NCI-H128 (cell line): ENCODE data around the gene KIF16B.
"Not testable (repeated sequence)": the region's sequence is repeated elsewhere in the genome, so short reads cannot be mapped to it uniquely, and the experiment has no call there.

ENCODE experiments used
- DNase-seq: peaks from one replicate; lab custom pipeline; 2025; ENCODE audit not compliant: unreplicated experiment; lab: John Stamatoyannopoulos, UW

KIF16B gene

DNA sequence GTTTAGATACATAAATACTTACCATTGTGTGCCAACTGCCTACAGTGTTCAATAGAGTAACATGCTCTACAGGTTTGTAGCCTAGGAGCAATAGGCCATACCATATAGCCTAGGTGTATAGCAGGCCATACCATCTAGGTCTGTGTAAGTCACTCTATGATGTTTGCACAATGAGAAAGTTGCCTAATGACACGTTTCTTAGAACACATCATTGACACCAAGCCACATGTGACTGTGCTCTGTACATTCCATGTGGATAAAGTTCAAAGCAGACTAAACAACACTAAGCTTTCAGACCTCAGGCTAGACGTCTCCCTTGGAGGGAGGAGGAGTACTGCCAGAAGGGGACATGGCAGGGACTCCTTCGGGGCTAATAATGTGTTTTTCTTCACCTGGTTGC is 93.6 kb downstream of the KIF16B start:
- no peak for DNase-seq

DNA sequence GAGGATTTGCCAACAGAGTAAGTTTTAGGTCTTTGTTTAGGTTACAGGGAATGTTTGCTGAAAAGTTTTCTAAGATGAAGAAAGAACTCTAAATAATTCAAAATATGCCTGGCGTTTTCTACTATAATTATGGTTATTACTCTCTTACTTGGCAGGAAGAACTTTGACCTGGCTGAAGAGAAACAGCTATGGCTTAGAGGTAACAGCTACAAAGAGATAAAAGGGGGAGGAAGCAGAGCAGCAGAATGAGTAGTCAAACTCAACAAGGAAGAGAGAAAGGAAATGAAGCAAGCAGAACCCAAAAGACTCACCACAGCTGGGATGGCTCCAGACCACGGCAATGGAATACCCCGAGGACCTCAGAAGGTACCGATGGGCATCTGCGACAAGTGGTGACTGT is 95.6 kb downstream of the KIF16B start:
- no peak for DNase-seq

DNA sequence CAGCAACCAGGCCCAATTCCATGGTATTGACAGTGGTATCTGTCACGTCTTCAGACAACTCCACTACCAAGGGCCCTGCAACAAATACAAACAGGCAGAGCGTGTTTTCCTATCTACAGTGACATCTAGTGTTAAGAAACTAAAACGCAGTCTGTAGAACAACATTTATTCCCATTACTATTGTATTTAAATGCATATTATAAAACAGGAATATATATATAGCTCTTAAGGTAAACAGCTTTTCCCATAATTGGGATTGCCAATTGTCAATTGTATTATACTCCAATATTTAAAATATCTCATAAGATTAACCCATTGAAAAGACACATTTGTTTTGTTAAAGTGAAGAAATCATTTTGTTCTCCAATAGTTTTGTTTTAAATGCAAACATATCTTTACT is 97.2 kb downstream of the KIF16B start:
- DNase-seq = peak; percentile 20

DNA sequence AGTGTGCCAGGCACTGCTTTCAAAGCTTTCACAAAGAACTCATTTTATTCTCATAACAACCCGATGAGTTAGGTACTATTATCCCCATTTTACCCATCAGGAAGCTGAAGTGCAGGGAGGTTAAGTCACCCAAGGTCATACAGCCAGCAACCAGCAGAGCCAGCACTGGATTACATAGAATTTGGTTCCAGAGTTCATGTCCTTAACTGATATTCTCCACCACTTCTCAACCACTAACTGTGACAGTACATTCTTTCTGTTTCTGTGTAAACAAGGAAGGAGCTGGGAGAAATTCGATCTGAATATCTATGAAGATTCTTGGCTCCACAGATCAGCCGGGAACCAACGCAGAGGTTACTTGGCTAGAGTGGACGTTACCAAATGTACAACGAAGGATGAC is 98.0 kb downstream of the KIF16B start:
- no peak for DNase-seq

DNA sequence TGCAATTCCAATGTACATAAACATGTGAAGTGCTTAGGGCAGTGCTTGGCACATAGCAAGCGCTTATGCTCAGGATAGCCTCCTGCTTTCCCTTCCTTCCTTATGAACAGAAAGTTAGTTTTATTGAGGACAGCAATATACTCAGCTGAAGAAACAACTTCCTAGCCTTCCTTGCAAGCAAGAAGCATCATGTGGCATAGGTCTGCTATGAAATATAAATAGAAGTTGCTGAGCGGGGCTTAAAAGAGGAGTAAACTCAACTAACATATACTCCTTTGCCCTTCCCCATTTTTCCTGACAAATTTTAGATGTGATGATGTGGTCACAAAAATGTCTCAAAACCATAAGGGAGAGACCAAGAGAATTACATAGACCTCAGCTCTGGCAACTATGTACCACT is 98.9 kb downstream of the KIF16B start:
- no peak for DNase-seq

DNA sequence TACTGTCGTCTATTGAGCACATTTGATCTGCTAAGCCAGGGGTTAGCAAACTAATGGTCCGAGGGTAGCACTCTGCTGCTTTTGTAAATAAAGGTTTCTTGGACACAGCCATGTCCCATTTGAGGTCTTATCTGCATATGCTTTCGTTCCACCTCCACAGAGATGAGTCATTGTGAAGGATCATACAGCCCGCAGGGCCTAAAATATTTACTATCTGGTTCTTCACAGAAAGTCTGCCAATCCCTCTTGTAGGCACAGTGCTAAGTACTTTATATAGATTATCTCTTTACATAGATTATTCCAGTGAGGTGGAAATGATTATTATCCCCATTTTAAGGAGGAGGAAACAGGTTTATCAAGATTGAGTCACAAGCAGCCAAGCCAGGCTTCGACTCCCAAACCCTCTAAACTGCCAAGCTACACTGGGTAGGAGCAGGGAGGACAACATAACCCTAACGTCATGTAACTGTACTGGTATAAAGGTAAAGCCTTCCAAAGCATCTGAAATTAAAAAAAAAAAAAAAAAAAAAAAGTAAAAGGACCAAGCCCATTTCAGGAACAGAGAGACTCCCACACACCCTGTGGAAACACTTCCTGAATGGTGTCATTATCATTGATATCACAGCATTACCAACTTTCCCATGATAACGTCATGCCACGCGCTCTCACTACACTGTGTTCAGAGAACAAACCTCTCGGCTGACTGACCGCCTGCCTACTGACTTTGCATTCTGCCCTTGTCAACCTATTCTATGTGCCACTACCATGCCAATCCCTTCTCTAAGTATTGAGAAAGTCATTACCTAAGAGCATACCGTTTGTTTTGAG is 101.0 kb downstream of the KIF16B start:
- DNase-seq = no peak

DNA sequence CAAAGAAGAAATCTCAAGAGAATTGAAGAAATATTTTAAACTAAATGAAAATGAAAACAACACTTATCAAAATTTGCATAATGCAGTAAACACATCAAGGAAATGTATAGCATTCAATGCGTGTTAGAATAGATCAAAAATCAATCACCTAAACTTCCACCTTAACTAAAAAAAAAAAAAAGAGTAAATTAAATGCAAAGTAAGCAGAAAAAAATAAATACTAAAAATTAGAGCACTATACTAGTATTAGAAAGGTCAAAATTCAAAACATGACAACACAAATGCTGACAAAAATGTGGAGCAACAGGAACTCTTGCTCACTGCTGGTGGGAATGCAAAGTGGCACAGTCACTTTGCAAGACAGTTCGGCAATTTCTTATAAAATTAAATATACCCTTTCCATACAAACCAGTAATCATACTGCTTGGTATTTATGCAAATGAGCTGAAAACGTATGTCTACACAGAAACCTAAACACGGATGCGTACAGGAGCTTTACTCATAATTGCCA is 103.8 kb downstream of the KIF16B start:
- no peak for DNase-seq

DNA sequence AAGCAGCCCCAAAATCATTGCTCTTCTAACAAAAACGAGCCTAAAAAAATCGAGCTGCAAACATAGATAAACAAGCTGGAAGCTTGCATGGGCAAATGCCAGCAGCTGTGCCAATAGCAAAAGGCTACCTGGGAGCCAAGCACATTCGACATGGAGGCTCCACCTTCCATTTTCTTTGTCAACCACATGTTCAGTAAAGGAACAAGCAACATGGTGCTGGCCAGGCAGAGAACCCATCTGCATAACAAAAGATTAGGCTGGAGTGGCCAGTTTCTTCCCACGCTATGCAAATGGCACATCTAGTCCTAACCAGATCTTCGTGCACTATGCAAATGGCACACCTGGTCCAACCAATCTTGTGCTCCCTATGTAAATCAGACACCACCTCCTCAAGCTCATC is 110.5 kb downstream of the KIF16B start:
- DNase-seq = no peak

DNA sequence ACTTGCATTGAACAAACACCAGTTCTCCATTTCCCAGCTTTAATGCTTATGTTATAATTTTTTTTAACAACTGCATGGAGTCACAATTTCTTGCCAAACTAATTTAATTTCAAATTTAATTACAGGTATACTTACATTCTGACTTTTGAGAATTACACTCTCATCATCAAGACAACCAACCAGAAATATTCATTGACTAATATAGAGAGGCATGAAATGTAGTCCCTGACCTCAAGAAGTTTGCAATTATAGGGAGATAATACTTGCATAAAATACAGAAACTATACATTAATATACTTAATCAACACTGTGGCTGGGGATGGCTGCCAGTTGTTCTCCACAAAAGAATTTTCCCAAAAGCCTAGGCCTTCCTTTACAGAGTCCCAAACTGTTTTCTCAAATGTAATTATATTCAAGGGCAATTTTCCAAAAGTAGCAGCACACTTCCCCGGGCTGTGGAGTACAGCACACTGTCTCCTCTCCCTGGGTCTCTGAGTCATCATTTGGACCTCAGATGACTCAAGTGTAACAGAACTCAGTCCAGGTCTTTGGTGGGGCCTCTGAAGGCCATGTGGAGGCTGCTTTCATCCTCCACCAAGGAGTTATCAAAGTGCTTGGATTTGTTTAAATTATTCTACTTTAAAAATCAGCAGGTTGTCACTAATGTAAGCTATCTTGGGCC is 114.1 kb downstream of the KIF16B start:
- no peak for DNase-seq

DNA sequence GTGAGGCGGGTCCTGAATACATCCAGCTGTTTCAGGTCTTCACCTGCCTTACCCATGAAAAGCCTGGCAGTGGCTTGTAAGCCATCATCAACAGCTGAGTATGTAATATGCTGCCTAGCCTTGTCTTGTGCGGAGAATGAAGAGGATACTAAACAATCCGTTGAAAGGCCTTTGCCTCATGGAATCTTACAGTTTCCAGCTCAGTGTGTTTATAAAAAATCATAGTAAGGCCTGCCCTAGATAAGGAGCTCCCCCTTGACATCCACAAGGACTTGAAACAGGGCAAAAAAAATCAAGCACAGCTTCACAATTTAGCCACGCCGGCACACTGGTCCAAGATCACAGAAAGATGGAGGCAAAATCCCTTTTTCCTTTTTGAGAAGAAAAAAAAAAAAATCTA is 115.7 kb downstream of the KIF16B start:
- no peak for DNase-seq

DNA sequence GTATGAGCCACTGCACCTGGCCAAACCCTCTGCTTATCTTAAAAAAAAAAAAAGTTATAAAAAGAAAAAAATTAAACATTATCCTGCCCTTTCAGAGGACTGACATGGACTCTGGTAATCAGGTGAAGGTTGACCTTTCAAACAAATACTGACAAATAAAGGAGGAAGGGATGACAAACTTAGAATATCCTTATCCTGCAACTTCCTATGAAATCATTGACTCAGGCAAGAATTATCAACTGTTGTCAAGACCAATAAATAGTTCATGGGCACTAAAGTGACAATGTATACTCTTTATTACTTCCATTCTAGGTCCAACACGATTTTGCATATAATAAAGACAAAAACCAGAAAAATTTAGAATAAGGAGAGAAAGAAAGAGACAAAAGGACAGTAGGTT is 117.9 kb downstream of the KIF16B start:
- no peak for DNase-seq

DNA sequence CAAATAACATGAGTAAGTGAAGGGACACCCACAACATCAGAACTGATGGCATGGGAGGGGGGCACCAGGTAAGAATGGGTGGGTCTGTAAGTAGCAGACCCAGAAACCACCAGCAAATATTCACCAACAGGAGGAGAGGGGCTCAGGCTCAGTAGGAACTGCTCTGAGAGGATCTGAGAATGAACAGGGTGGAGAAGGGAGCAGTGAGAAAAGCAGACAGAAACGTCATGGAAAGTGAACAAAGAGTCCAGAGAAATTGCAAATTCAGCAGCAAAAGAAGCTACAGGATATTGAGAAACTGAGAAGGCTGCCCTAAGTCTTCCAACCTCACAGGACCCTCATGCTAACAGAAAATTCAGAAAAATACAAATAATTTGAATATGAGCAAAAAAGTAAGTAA is 121.3 kb downstream of the KIF16B start:
- DNase-seq = no peak

DNA sequence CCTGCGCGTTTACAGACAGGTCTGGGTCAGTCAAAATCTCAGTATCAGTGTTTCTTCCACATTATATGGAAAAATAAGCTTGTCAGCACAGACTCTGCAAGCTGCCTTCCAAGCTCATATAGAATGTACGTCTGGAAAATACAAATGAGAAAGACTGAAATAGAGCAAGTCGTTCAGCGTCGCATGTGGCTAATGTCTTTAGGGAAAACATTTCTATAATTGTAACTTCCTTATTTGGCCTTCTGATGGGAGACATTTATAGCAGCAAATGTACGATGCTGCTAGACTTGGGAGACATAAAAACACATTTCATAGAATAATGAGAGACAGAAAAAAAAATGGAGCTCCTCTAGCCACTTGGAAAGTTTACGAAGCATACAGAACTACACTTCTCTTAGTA is 122.2 kb downstream of the KIF16B start:
- no peak for DNase-seq

DNA sequence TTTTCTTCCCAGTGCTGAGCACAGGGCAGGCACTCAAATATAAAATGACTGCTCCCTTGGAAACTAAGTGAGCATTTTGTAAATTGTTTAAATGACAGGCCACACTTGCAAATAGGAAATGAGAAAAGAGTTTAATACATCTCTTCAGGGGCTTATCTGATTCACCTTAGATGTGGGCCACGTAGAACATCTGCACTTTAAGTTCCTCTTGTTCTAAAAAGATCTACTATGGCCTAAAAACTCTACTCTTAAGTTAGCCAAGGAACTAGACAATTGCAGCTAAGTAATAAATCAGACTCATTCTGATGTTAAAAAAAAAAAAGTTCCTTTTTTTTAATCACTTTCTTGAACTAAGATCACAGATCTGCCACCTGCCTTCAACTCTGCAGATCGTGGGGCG is 126.3 kb downstream of the KIF16B start:
- DNase-seq = no peak

DNA sequence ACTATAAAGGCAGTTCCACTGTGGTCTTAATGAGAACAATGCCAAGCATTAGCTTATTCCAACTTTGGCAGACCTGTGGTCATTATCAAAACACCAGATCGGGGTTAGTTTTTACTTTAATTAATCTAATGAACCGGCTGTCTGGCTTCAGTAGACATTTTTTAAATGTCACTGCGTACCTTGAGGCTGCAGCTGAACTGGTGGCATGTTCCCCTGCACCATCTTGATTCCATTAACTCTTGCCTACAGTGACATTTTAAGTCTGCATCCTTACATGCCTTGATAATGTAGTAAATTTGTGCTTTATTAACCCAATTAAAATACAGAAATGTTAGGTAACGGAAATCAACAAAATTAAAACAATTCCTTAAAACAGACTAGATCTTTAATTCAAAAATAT is 127.0 kb downstream of the KIF16B start:
- DNase-seq = no peak

DNA sequence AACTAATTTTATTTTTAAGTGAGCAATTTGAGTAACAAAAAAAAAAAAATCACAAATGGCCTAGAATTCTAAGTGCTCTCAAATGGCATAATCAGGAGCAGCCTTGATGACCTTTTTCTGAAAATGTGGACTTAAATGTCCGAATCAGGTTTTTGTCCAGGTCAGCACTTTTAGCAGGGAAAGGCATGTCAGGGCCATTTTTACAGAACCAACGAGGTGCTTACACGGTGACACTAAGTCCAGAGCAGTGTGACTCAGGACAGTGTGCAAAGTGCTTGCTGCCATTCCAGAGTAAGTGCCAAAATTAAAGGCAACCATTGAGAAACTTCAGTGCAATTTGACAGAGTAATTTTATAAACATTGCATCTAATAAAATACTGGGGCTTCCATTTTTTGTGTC is 127.8 kb downstream of the KIF16B start:
- no peak for DNase-seq

DNA sequence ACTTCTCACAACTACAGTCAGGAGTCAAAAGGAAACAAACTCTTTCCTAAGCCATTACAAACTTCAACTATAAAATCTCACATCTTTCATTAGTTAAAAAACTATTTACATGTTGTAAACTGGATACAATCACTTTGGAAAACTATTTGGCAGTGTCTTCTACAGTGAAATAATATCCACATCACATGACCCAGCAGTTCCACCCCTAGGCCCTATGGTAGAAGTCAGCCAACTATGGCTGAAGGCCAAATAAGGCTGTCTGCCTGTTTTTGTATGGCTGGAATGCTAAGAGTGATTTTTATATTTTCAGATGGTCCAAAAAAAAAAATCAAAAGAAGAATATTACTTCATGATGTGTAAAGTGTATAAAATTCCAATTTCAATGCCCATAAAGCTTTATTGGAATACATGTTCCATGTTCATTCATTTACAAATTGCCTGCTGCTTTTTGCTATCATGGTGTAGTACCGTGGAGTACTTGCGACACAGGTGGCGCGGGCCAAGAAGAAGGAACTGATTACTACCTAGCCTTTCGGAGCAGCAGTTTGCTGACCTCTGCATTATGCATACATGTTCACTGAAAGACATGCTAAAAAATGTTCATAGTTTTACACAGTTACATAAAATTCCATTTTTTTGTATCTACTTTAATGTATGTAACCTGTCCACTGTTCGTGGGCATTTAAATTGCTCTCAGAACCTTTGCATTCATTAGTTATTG is 129.0 kb downstream of the KIF16B start:
- DNase-seq = no peak

DNA sequence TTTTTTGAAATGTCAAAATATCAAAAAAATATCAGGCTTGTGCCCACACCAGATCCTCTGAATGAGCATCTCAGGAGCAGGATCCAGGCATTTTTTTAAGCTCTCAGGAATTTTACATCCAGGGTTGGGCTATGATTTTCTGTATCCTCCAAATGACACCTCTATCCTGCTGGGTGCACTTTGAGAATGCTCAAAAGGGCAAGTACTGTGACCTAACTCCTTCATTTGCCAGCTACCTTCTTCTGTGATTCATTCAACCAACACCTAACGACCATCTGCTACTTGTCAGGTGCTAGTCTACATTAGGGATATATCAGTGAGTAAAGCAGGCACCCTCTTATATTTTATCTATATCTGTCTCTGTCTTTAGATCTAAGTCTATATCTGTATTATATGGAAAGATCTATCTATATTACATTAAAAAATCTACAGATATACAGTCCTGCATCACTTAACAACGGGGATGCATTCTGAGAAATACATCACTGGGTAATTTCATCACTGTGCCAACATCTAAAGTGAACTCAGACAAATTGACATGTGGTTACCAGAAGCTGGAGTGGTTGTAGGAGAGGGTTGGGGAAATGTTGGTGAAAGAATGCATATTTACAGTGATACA is 131.6 kb downstream of the KIF16B start:
- DNase-seq = no peak

DNA sequence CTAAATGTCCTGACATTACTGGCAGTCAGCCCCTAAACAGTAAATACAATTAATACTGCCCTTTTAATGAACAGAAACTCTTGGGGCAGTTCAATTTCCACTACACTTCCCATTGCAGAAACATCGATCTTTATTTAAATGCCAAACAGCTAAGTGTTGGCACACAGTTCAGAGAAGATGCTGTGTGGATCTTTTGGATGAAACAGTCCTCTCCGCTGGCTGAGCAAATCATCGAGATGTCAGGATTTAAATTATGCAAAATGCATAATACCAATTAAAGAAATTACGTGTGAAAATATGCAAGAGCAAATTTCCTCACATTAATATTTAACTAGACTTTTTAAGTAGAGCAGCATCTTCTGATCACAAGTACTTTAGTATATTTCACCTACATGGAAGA is 132.6 kb downstream of the KIF16B start:
- DNase-seq = no peak

DNA sequence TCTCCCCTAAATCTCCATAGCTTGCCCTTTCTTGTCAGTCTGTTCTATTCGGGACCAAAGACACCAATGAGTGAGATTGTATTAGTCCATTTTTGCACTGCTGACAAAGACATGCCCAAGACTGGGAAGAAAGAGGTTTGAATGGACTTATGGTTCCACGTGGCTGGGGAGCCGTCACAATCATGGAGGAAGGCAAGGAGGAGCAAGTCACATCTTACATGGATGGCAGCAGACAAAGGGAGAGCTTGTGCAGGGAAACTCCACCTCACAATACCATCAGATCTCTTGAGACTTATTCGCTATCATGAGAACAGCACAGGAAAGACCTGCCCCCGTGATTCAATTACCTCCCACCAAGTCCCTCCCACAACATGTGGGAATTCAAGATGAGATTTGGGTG is 133.7 kb downstream of the KIF16B start:
- not testable (repeated sequence) for DNase-seq

DNA sequence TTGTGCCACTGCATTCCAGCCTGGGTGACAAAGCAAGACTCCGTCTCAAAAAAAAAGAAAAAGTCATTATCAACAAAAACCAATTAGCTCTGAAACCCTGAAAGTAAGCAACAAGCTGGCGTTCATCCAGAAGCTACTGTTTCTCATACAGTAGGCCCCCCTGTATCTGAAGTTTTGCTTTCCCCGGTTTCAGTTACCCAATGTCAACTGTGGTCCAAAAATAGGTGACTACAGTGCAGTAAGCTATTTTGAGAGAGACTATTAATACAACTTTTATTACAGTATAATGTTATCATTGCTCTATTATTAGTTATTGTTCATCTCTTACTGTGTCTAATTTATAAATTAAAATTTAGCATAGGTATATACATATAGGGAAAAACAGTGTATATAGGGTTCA is 135.1 kb downstream of the KIF16B start:
- DNase-seq = no peak
